ACHN (cell line): ENCODE results near the gene BEST3.
"Not testable (repeated sequence)": the region's sequence is repeated elsewhere in the genome, so short reads cannot be mapped to it uniquely, and the experiment has no call there.

Experiments
- DNase-seq: peaks from one replicate; pipeline ENCODE4 v3.0.0-alpha.2; 2015
- in situ Hi-C: cut with HindIII; loops from 2 replicates; pipeline ENCODE4 v1.10.0; 2017; ENCODE audit warnings: low sequenced_read_pairs, low pct_ligation_motif_present, low pct_unique_long_range_greater_than_20kb

The BEST3 gene

GRCh38 chr12:69619050-69619449, 80.1 kb downstream of the BEST3 start:
- DNase-seq, result no peak
- in situ Hi-C loops, result no loop called here

- no peak for DNase-seq
- in situ Hi-C loops, result no loop called here
Observed at GRCh38 chr12:69616025-69616424, 83.1 kb downstream of the BEST3 start.

- in situ Hi-C loops, result no loop called here
- DNase-seq, result no peak
Observed at GRCh38 chr12:69613351-69613750, 85.8 kb downstream of the BEST3 start.

GRCh38 chr12:69610729-69611128, 88.4 kb downstream of the BEST3 start, which contains the start of gene LRRC10:
LRRC10 (minus strand) TSS chr12:69610907; CDS start chr12:69610838, 69 bp downstream.
- DNase-seq, result no peak
- in situ Hi-C loops, result no loop called here

- in situ Hi-C loops, result no loop called here
- no peak for DNase-seq
Observed at GRCh38 chr12:69610126-69610525, 89.0 kb downstream of the BEST3 start.

GRCh38 chr12:69608114-69608513, 91.0 kb downstream of the BEST3 start:
- no peak for DNase-seq
- in situ Hi-C loops, result no loop called here

- DNase-seq, in situ Hi-C loops: not testable (repeated sequence)
Observed at GRCh38 chr12:69604275-69604674, 94.8 kb downstream of the BEST3 start.
